Naive thymus-derived CD4-positive, alpha-beta T cell (primary cell): ENCODE measurements around the gene CAPS. TPM values are rescaled to one million over a fixed set of nuclear protein-coding genes. Genes with fewer than 3 reads are reported as not detected.
A peak's percentile ranks its signal among the peaks of the same experiment; 100 is the strongest.

Source experiments
- ATAC-seq: fragments of 150-1000 bp; cut with Tn5 transposase; 2 replicates; pipeline ENCODE4 v1.10.0; 2021; ENCODE audit warnings: mild to moderate bottlenecking, moderate library complexity
- CTCF ChIA-PET: fragments of 350-600 bp; sonication (Branson Sonifier 250); formaldehyde crosslinking; loops from one replicate; lab custom pipeline; 2021; ENCODE audit warnings: antibody characterized with exemption; lab: Charles Lee
- POLR2A ChIA-PET: fragments of 350-600 bp; sonication (Branson Sonifier 250); formaldehyde crosslinking; loops from one replicate; lab custom pipeline; 2021; ENCODE audit warnings: antibody characterized with exemption, inconsistent platforms; lab: Charles Lee
- DNase-seq, 9 donors: peaks; one replicate each; pipeline versions ENCODE4 v3.0.0 to v3.0.0-alpha.2; 2020 to 2022; ENCODE audit warnings: mixed read lengths in 1 of 9
- H3K27ac ChIP-seq: one replicate; pipeline ENCODE4 v1.7.0; 2013; ENCODE audit warnings: mild to moderate bottlenecking, low read depth, low read length, moderate library complexity
- H3K27me3 ChIP-seq, 2 donors: one replicate each; pipeline ENCODE4 v1.7.0; 2013; ENCODE audit warnings: low read length in 2 of 2, mild to moderate bottlenecking in 2 of 2, moderate library complexity in 2 of 2; ENCODE audit not compliant: control insufficient read depth in 2 of 2, insufficient read depth in 2 of 2
- H3K36me3 ChIP-seq, 3 experiments: 1 replicate in 2 of 3; 2 replicates in 1 of 3; pipeline ENCODE4 v1.7.0; 2013; ENCODE audit warnings: low read length in 3 of 3, mild to moderate bottlenecking in 3 of 3, moderate library complexity in 1 of 3; ENCODE audit not compliant: insufficient read depth in 3 of 3, control insufficient read depth in 2 of 3
- H3K4me1 ChIP-seq, 2 donors: one replicate each; pipeline ENCODE4 v1.7.0; 2013; ENCODE audit warnings: low read length in 2 of 2, mild to moderate bottlenecking in 2 of 2, moderate library complexity in 1 of 2; ENCODE audit not compliant: control insufficient read depth in 2 of 2, insufficient read depth in 2 of 2
- H3K4me3 ChIP-seq: 2 replicates; pipeline ENCODE4 v1.7.0; 2013; ENCODE audit warnings: mild to moderate bottlenecking, low read length
- H3K9me3 ChIP-seq, 3 experiments: 1 replicate in 2 of 3; 2 replicates in 1 of 3; pipeline ENCODE4 v1.7.0; 2013; ENCODE audit warnings: low read length in 3 of 3; ENCODE audit not compliant: control insufficient read depth in 2 of 3
- H3K27ac Mint-ChIP-seq, 9 donors: one replicate each; pipeline ENCODE4 v1.8.0; 2020 to 2022; ENCODE audit warnings: mixed read lengths in 9 of 9, mild to moderate bottlenecking in 8 of 9, moderate library complexity in 5 of 9, inconsistent platforms in 2 of 9
- H3K27me3 Mint-ChIP-seq, 5 donors: one replicate each; pipeline ENCODE4 v1.8.0; 2021 to 2022; ENCODE audit warnings: mixed read lengths in 5 of 5, mild to moderate bottlenecking in 1 of 5
- H3K36me3 Mint-ChIP-seq, 5 donors: one replicate each; pipeline ENCODE4 v1.8.0; 2020 to 2022; ENCODE audit warnings: mixed read lengths in 5 of 5, mild to moderate bottlenecking in 3 of 5, inconsistent platforms in 1 of 5
- H3K4me1 Mint-ChIP-seq, 7 donors: one replicate each; pipeline ENCODE4 v1.8.0; 2020 to 2022; ENCODE audit warnings: mixed read lengths in 7 of 7, mild to moderate bottlenecking in 3 of 7, inconsistent platforms in 1 of 7
- H3K4me3 Mint-ChIP-seq, 10 donors: one replicate each; pipeline ENCODE4 v1.8.0; 2020 to 2022; ENCODE audit warnings: mild to moderate bottlenecking in 10 of 10, mixed read lengths in 10 of 10, moderate library complexity in 6 of 10, inconsistent platforms in 2 of 10
- H3K9me3 Mint-ChIP-seq, 11 donors: one replicate each; pipeline ENCODE4 v1.8.0; 2020 to 2022; ENCODE audit warnings: mixed read lengths in 11 of 11, mild to moderate bottlenecking in 4 of 11, inconsistent platforms in 1 of 11, moderate library complexity in 1 of 11
- intact Hi-C, 2 donors: fragments of 100-400 bp; cut with micrococcal nuclease; formaldehyde crosslinking; loops; one replicate each; pipeline ENCODE4 v1.15.1; 2023
- polyA plus RNA-seq, 2 donors: library from polyadenylated mRNA; unstranded; fragments of 300-500 nt; fragmentation: Illumina TruSeq; gene quantifications; one replicate each; pipeline ENCODE4 v1.2.3, GENCODE V29; 2021
- total RNA-seq, 6 experiments: library from RNA in 5 of 6; stranded (reverse) in 5 of 6; gene quantifications; 1 replicate in 5 of 6; 2 replicates in 1 of 6; pipeline ENCODE4 v1.2.3 and lab custom pipeline; 2021 to 2026

The CAPS gene
- total and polyA plus RNA-seq, 7 experiments from 2014 or later, result 1.6 to 80.6 (median 45.2) TPM

- CTCF ChIA-PET, result interaction anchor here (0.5 kb wide), 1 partner anchor 1075 kb away, joined by 3 read pairs; no protein-coding TSS in a partner anchor
- Mint-ChIP-seq H3K27me3 (no peaks in the 10 kb centered on the region), H3K36me3 (peaks cover 7 to 55% (median 17%) of the 10 kb centered on the region in 5 donors), H3K4me1 (peaks cover 0 to 5% (median 0%) of the 10 kb centered on the region in 7 donors), H3K9me3 (no peaks in the 10 kb centered on the region), H3K4me3 (no peak overlapping the region), H3K27ac (no peak overlapping the region)
- H3K4me3 ChIP-seq, result no peak overlapping the region
- H3K4me1 ChIP-seq, result no peaks in the 10 kb centered on the region
- DNase-seq (no peak), ATAC-seq (no peak)
- H3K9me3 ChIP-seq, result no peaks in the 10 kb centered on the region
- intact Hi-C loops, result no loop called here
- POLR2A ChIA-PET, result interaction anchor here (0.8 kb wide), 1 partner anchor 33 kb away, joined by 5 read pairs; no protein-coding TSS in a partner anchor
- H3K27me3 ChIP-seq, result no peaks in the 10 kb centered on the region
- H3K27ac ChIP-seq, result no peak overlapping the region
- H3K36me3 ChIP-seq, result peaks cover 19 to 98% (median 51%) of the 10 kb centered on the region in 3 experiments
Measured at GRCh38 chr19:5926641-5927440, 12.8 kb downstream of the CAPS start.

- ATAC-seq (no peak), DNase-seq (no peak)
- H3K4me3 ChIP-seq, result no peak overlapping the region
- ChIA-PET CTCF (interaction anchor here (0.5 kb wide), 1 partner anchor 1075 kb away, joined by 3 read pairs; no protein-coding TSS in a partner anchor), POLR2A (interaction anchor here (0.8 kb wide), 1 partner anchor 32 kb away, joined by 5 read pairs; no protein-coding TSS in a partner anchor)
- no peaks in the 10 kb centered on the region for H3K9me3 Mint-ChIP-seq
- H3K4me1 Mint-ChIP-seq, result peaks cover 0 to 5% (median 0%) of the 10 kb centered on the region in 7 donors
- no peaks in the 10 kb centered on the region for H3K4me1 ChIP-seq
- intact Hi-C loops, result no loop called here
- no peaks in the 10 kb centered on the region for H3K9me3 ChIP-seq
- H3K27me3 ChIP-seq, result no peaks in the 10 kb centered on the region
- H3K4me3 Mint-ChIP-seq, result no peak overlapping the region
- no peak overlapping the region for H3K27ac Mint-ChIP-seq
- H3K36me3 ChIP-seq, result peaks cover 18 to 98% (median 48%) of the 10 kb centered on the region in 3 experiments
- H3K36me3 Mint-ChIP-seq, result peaks cover 7 to 55% (median 17%) of the 10 kb centered on the region in 5 donors
- no peak overlapping the region for H3K27ac ChIP-seq
- H3K27me3 Mint-ChIP-seq, result no peaks in the 10 kb centered on the region
Measured at GRCh38 chr19:5927441-5927821, 13.4 kb downstream of the CAPS start.

- Histone ChIP-seq H3K4me3 (no peak overlapping the region), H3K9me3 (no peaks in the 10 kb centered on the region), H3K36me3 (peaks cover 18 to 97% (median 42%) of the 10 kb centered on the region in 3 experiments), H3K4me1 (no peaks in the 10 kb centered on the region), H3K27me3 (no peaks in the 10 kb centered on the region), H3K27ac (no peak overlapping the region)
- H3K27me3 Mint-ChIP-seq, result no peaks in the 10 kb centered on the region
- intact Hi-C loops, result no loop called here
- H3K4me1 Mint-ChIP-seq, result peaks cover 0 to 5% (median 0%) of the 10 kb centered on the region in 7 donors
- H3K9me3 Mint-ChIP-seq, result no peaks in the 10 kb centered on the region
- ATAC-seq (no peak), DNase-seq (no peak)
- peak overlapping the region in 1 of 9 donors; percentile 51 for H3K27ac Mint-ChIP-seq
- ChIA-PET CTCF (no interaction called here), POLR2A (no interaction called here)
- peaks cover 7 to 49% (median 12%) of the 10 kb centered on the region in 5 donors for H3K36me3 Mint-ChIP-seq
- no peak overlapping the region for H3K4me3 Mint-ChIP-seq
Measured at GRCh38 chr19:5929179-5929578, 15.1 kb downstream of the CAPS start.

GRCh38 chr19:5929625-5930024 lies 15.6 kb downstream of the CAPS start:
- Histone ChIP-seq H3K27me3 (no peaks in the 10 kb centered on the region), H3K36me3 (peaks cover 18 to 97% (median 38%) of the 10 kb centered on the region in 3 experiments), H3K9me3 (no peaks in the 10 kb centered on the region), H3K27ac (no peak overlapping the region), H3K4me1 (no peaks in the 10 kb centered on the region), H3K4me3 (no peak overlapping the region)
- intact Hi-C loops, result no loop called here
- H3K27ac Mint-ChIP-seq, result peak overlapping the region in 1 of 9 donors; percentile 75
- no peaks in the 10 kb centered on the region for H3K9me3 Mint-ChIP-seq
- POLR2A ChIA-PET, result no interaction called here
- no peak overlapping the region for H3K4me3 Mint-ChIP-seq
- H3K27me3 Mint-ChIP-seq, result no peaks in the 10 kb centered on the region
- peaks cover 5 to 47% (median 12%) of the 10 kb centered on the region in 5 donors for H3K36me3 Mint-ChIP-seq
- CTCF ChIA-PET, result no interaction called here
- no peak for ATAC-seq
- H3K4me1 Mint-ChIP-seq, result peaks cover 0 to 5% (median 0%) of the 10 kb centered on the region in 7 donors
- no peak for DNase-seq

- H3K27me3 ChIP-seq, result no peaks in the 10 kb centered on the region
- ATAC-seq, result no peak
- no peaks in the 10 kb centered on the region for H3K4me1 ChIP-seq
- Mint-ChIP-seq H3K9me3 (no peaks in the 10 kb centered on the region), H3K27ac (peak overlapping the region in 1 of 9 donors; percentile 56), H3K36me3 (peaks cover 3 to 40% (median 12%) of the 10 kb centered on the region in 5 donors), H3K4me1 (peaks cover 0 to 6% (median 2%) of the 10 kb centered on the region in 7 donors), H3K4me3 (no peak overlapping the region), H3K27me3 (no peaks in the 10 kb centered on the region)
- no peak for DNase-seq
- ChIA-PET CTCF (no interaction called here), POLR2A (no interaction called here)
- H3K4me3 ChIP-seq, result no peak overlapping the region
- no peaks in the 10 kb centered on the region for H3K9me3 ChIP-seq
- intact Hi-C loops, result no loop called here
- peaks cover 18 to 97% (median 26%) of the 10 kb centered on the region in 3 experiments for H3K36me3 ChIP-seq
- H3K27ac ChIP-seq, result no peak overlapping the region
Measured at GRCh38 chr19:5931251-5931650, 17.2 kb downstream of the CAPS start.

GRCh38 chr19:5932146-5932545 lies 18.1 kb downstream of the CAPS start:
- Mint-ChIP-seq H3K36me3 (peaks cover 3 to 45% (median 12%) of the 10 kb centered on the region in 5 donors), H3K9me3 (no peaks in the 10 kb centered on the region), H3K27ac (no peak overlapping the region), H3K27me3 (no peaks in the 10 kb centered on the region), H3K4me3 (no peak overlapping the region), H3K4me1 (peaks cover 0 to 7% (median 4%) of the 10 kb centered on the region in 7 donors)
- ChIA-PET POLR2A (no interaction called here), CTCF (interaction anchor here (0.7 kb wide), 1 partner anchor 55 kb away, joined by 3 read pairs; no protein-coding TSS in a partner anchor)
- ATAC-seq, result no peak
- no peak overlapping the region for H3K4me3 ChIP-seq
- DNase-seq, result no peak
- no peaks in the 10 kb centered on the region for H3K9me3 ChIP-seq
- intact Hi-C loops, result no loop called here
- no peaks in the 10 kb centered on the region for H3K27me3 ChIP-seq
- no peak overlapping the region for H3K27ac ChIP-seq
- peaks cover 12 to 95% (median 17%) of the 10 kb centered on the region in 3 experiments for H3K36me3 ChIP-seq
- no peaks in the 10 kb centered on the region for H3K4me1 ChIP-seq
